Coronary artery (tissue), 2 donors: ENCODE measurements around the gene TNFRSF18.

Experiments
- DNase-seq: peaks from one replicate; pipeline ENCODE4 v3.0.0-alpha.2; 2017; ENCODE audit warnings: low spot score
- H3K27ac ChIP-seq, 2 donors: fragments of 200-600 bp; sonication (generic); one replicate each; pipeline ENCODE4 v1.5.1; 2016 to 2019
- H3K4me3 ChIP-seq: fragments of 200-600 bp; sonication (generic); 2 replicates; pipeline ENCODE4 v1.5.1; 2016; ENCODE audit warnings: mild to moderate bottlenecking, moderate library complexity
- CTCF ChIP-seq: fragments of 200-600 bp; sonication (generic); IDR thresholded peaks from one replicate; pipeline ENCODE4 v1.5.1; 2019; ENCODE audit warnings: antibody characterized with exemption

The TNFRSF18 gene

DNA sequence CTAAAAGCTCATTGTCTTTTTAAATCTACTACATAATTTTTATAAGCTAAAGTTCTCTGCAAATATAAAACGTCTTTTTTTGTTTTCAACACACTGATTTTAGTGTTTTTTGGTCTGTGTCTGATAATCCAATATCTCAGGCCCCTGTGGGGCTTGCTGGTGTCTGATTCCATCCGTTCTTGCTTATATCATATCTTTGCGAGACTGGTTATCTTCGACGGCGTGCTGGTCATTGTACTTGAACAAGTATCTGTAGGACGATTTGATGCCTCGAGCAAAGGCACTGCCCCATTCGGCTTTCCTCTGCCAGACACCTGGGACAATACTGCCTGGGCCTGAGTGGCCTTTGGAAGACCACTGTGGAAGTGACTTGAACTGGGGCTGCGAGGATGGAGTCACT is 51.1 kb downstream of the TNFRSF18 start:
- Histone ChIP-seq H3K27ac (no peak overlapping the region), H3K4me3 (no peak overlapping the region)
- no peak for DNase-seq
- TF ChIP-seq CTCF: no peak

DNA sequence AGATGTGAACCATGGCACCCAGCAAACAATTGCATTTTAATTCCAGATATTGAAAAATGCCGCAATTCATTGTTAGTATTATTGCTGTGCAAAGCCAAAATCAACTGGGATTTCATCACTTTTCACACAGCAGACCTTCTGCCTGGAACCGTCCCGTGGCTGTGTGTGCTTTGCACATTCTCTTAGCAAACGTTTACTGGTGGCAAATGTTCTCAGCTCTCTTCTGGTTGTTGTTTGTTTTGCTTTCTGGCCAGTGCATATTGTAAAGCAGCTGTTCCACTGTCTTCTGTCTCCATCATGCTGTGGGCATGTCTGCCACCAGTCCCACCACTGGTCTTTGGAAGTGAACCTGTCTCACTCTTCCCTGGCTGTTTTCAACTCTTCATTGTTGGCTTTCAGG is 52.5 kb downstream of the TNFRSF18 start:
- Histone ChIP-seq H3K27ac (no peak overlapping the region), H3K4me3 (no peak overlapping the region)
- DNase-seq: no peak
- no peak for TF ChIP-seq CTCF
